GM23338 (cell line): ENCODE results near the gene PRSS21. TPM values are rescaled to one million over a fixed set of nuclear protein-coding genes. Genes with fewer than 3 reads are reported as not detected.

Experiments used
- ATAC-seq: fragments of 200-7000 bp; cut with Tn5 transposase; 3 replicates; pipeline ENCODE4 v1.9.1; 2020
- DNase-seq: peaks from one replicate; pipeline ENCODE4 v3.0.0-alpha.2; 2015; ENCODE audit warnings: low spot score
- H2AFZ ChIP-seq: fragments of 200-600 bp; sonication (generic); 2 replicates; pipeline ENCODE4 v1.8.0; 2016; ENCODE audit warnings: antibody characterized with exemption, mild to moderate bottlenecking, moderate library complexity
- H3F3A ChIP-seq: fragments of 200-600 bp; sonication (generic); replicated peaks from 2 replicates; pipeline ENCODE4 v1.8.0; 2017; ENCODE audit warnings: antibody characterized with exemption, mixed run types, low read depth
- H3K27ac ChIP-seq: fragments of 200-600 bp; sonication (generic); 2 replicates; pipeline ENCODE4 v1.6.1; 2016; ENCODE audit warnings: low read depth
- H3K27me3 ChIP-seq: fragments of 200-600 bp; sonication (generic); 2 replicates; pipeline ENCODE4 v1.8.0; 2016; ENCODE audit warnings: mild to moderate bottlenecking, mixed run types, moderate library complexity; ENCODE audit not compliant: insufficient read depth
- H3K36me3 ChIP-seq: fragments of 200-600 bp; sonication (generic); 2 replicates; pipeline ENCODE4 v1.8.0; 2016; ENCODE audit warnings: mild to moderate bottlenecking; ENCODE audit not compliant: insufficient read depth
- H3K4me1 ChIP-seq: fragments of 200-600 bp; sonication (generic); 2 replicates; pipeline ENCODE4 v1.8.0; 2016; ENCODE audit warnings: mild to moderate bottlenecking, moderate library complexity; ENCODE audit not compliant: insufficient read depth
- H3K4me2 ChIP-seq: fragments of 200-600 bp; sonication (generic); 2 replicates; pipeline ENCODE4 v1.7.1; 2017; ENCODE audit warnings: mixed run types
- H3K4me3 ChIP-seq: fragments of 200-600 bp; sonication (generic); 2 replicates; pipeline ENCODE4 v1.6.1; 2016; ENCODE audit warnings: mixed run types
- H3K79me2 ChIP-seq: fragments of 200-600 bp; sonication (generic); replicated peaks from 2 replicates; pipeline ENCODE4 v1.8.0; 2017; ENCODE audit warnings: mild to moderate bottlenecking; ENCODE audit not compliant: insufficient read depth
- H3K9me2 ChIP-seq: fragments of 200-600 bp; sonication (generic); 2 replicates; pipeline ENCODE4 v1.8.0; 2017; ENCODE audit not compliant: insufficient read depth
- H4K20me1 ChIP-seq: fragments of 200-600 bp; sonication (generic); replicated peaks from 2 replicates; pipeline ENCODE4 v1.8.0; 2017; ENCODE audit warnings: mild to moderate bottlenecking; ENCODE audit not compliant: insufficient read depth
- H3K27ac Mint-ChIP-seq: 2 replicates; pipeline ENCODE4 v1.8.0; 2020; ENCODE audit warnings: inconsistent platforms, mild to moderate bottlenecking, moderate library complexity, mixed read lengths
- H3K27me3 Mint-ChIP-seq: 3 replicates; pipeline ENCODE4 v1.8.0; 2022; ENCODE audit warnings: low read depth, mild to moderate bottlenecking, moderate library complexity, mixed read lengths, inconsistent platforms; ENCODE audit not compliant: insufficient read depth, poor library complexity
- H3K36me3 Mint-ChIP-seq: 3 replicates; pipeline ENCODE4 v1.8.0; 2021; ENCODE audit warnings: low read depth, mild to moderate bottlenecking, inconsistent platforms, moderate library complexity, mixed read lengths
- H3K4me1 Mint-ChIP-seq: 3 replicates; pipeline ENCODE4 v1.8.0; 2020; ENCODE audit warnings: mild to moderate bottlenecking, inconsistent platforms, mixed read lengths
- H3K4me3 Mint-ChIP-seq: 3 replicates; pipeline ENCODE4 v1.8.0; 2021; ENCODE audit warnings: moderate library complexity, mild to moderate bottlenecking, inconsistent platforms, mixed read lengths
- H3K9me3 Mint-ChIP-seq: 3 replicates; pipeline ENCODE4 v1.8.0; 2020; ENCODE audit warnings: moderate library complexity, mild to moderate bottlenecking, inconsistent platforms, mixed read lengths
- CREB1 ChIP-seq: fragments of 250-450 bp; sonication (Bioruptor Pico); IDR thresholded peaks from 2 replicates; pipeline ENCODE4 v1.5.0; 2020; ENCODE audit warnings: low read depth, mild to moderate bottlenecking, moderate library complexity
- CTCF ChIP-seq, 2 experiments: fragments of 200-600 bp in 1 of 2; sonication (generic) in 1 of 2; conservative IDR thresholded peaks; 2 replicates each; pipeline versions ENCODE4 v1.5.1 to v1.6.1; 2016 to 2017; ENCODE audit warnings: antibody characterized with exemption in 2 of 2, low read depth in 2 of 2, mild to moderate bottlenecking in 2 of 2, moderate library complexity in 1 of 2
- EZH2phosphoT487 ChIP-seq: fragments of 200-600 bp; sonication (generic); IDR thresholded peaks from one replicate; pipeline ENCODE4 v1.8.1; 2018; ENCODE audit warnings: antibody characterized with exemption; ENCODE audit not compliant: unreplicated experiment
- POLR2AphosphoS5 ChIP-seq: IDR thresholded peaks from 2 replicates; pipeline ENCODE4 v1.6.1; 2016; ENCODE audit warnings: antibody characterized with exemption, low read depth
- REST ChIP-seq: IDR thresholded peaks from one replicate; pipeline ENCODE4 v1.6.1; 2018; ENCODE audit warnings: antibody characterized with exemption; ENCODE audit not compliant: unreplicated experiment
- ZNF331 ChIP-seq: fragments of 250-450 bp; sonication (Bioruptor Pico); IDR thresholded peaks from 2 replicates; pipeline ENCODE4 v1.5.0; 2020; ENCODE audit warnings: low read depth, mild to moderate bottlenecking, moderate library complexity
- polyA plus RNA-seq: library from polyadenylated mRNA; unstranded; fragments of >200 nt; fragmentation: Nextera tagmentation; extraction: Ambion mirVana; gene quantifications from 2 replicates; pipeline ENCODE4 v1.2.1, GENCODE V29; 2016
- total RNA-seq: library from RNA; depleted of rRNA; stranded (reverse); fragments of >200 nt; shearing (Covaris generic); gene quantifications from 2 replicates; pipeline ENCODE4 v1.2.3, GENCODE V29; 2014

Gene PRSS21
- total and polyA plus RNA-seq, 2 experiments from 2014 or later: 2.4 to 3.1 TPM

GRCh38 chr16:2779151-2779920 lies 37.7 kb upstream of the PRSS21 start:
- peak overlapping the region; percentile 92 for H3K4me3 Mint-ChIP-seq
- no peak overlapping the region for H3K27ac Mint-ChIP-seq
- Histone ChIP-seq H3K4me3 (no peak overlapping the region), H3K36me3 (0 out of 2 replicates have a peak, but pooled peaks cover 3% of the 10 kb centered on the region), H3K27ac (no peak overlapping the region), H3K27me3 (peaks cover 6% of the 10 kb centered on the region), H4K20me1 (peaks cover 4% of the 10 kb centered on the region; the same call in 1 of the 2 replicates), H3K4me2 (no peak overlapping the region), H3K79me2 (peaks cover 25% of the 10 kb centered on the region), H3K4me1 (peaks cover 14% of the 10 kb centered on the region), H2AFZ (no peak overlapping the region), H3F3A (peaks cover 15% of the 10 kb centered on the region; the same call in 1 of the 2 replicates), H3K9me2 (no peaks in the 10 kb centered on the region)
- H3K36me3 Mint-ChIP-seq: peaks cover 16% of the 10 kb centered on the region
- no peak for DNase-seq
- peaks cover 22% of the 10 kb centered on the region for H3K4me1 Mint-ChIP-seq
- peaks cover 26% of the 10 kb centered on the region for H3K27me3 Mint-ChIP-seq
- TF ChIP-seq CTCF (conservative IDR thresholded peaks at IDR 0.05; ENCODE audit: low read depth in 2 of 2) (peak in 1 of 2 experiments; percentile 13; a peak in 1 of 4 replicates), CREB1 (CRISPR knock-in tag) (no peak), ZNF331 (no peak)
- no peaks in the 10 kb centered on the region; the same call in 1 of the 3 replicates for H3K9me3 Mint-ChIP-seq
- ATAC-seq: no peak

DNA sequence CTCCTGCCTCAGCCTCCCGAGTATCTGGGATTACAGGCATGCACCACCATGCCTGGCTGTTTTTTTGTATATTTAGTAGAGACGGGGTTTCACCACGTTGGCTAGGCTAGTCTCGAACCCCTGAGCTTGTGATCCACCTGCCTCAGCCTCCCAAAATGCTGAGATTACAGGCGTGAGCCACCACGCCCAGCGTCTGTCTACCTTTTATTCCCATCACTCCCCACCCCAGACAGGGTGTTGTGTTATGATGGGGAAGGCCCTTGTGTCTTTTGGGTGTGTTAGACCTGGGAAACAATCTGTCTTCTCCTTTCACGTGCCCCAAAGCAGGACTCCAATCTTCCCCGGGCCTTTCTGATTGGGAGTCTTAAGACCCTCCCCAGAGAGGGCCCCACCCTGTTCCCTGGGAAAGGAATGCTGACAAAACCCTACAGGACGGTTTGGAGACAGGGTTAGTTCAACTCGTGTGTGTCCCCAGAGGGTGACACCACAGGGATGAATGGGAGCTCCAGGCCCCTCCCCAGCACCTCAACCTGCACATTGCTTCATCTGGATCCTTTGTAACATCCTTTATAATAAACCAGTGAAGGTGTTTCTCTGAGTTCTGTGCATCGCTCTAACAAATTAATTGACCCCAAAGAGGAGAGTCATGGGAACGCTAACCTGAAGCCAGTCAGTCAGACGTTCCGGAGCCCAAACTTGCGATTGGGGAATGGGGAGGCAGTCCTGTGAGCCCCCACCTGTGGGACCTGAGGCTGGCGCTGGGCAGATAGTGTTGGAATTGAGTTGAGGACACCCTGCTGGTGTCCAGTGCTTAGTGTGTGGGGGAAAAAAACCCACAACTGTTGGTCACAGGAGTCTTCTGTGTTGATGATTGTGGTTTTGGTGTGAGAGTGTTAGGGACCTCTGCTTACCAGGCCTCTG lies 36.8 kb upstream of the PRSS21 start:
- H3K9me2 ChIP-seq: no peaks in the 10 kb centered on the region
- Mint-ChIP-seq H3K27ac (no peak overlapping the region), H3K27me3 (peaks cover 32% of the 10 kb centered on the region), H3K36me3 (peaks cover 9% of the 10 kb centered on the region), H3K4me3 (peak overlapping the region; percentile 46; the same call in 2 of the 3 replicates), H3K9me3 (no peaks in the 10 kb centered on the region; the same call in none of the 3 replicates), H3K4me1 (peaks cover 22% of the 10 kb centered on the region)
- ATAC-seq: no peak
- H3K4me3 ChIP-seq: no peak overlapping the region
- peaks cover 17% of the 10 kb centered on the region for H3K79me2 ChIP-seq
- H3K4me1 ChIP-seq: peaks cover 14% of the 10 kb centered on the region
- 0 out of 2 replicates have a peak, but pooled peaks cover 2% of the 10 kb centered on the region for H3K36me3 ChIP-seq
- no peak overlapping the region for H3K27ac ChIP-seq
- no peak overlapping the region for H3K4me2 ChIP-seq
- H3K27me3 ChIP-seq: peaks cover 15% of the 10 kb centered on the region
- no peak overlapping the region for H2AFZ ChIP-seq
- H3F3A ChIP-seq: 0 out of 2 replicates have a peak, but pooled peaks cover 11% of the 10 kb centered on the region
- peaks cover 4% of the 10 kb centered on the region; the same call in 1 of the 2 replicates for H4K20me1 ChIP-seq
- DNase-seq: no peak
- TF ChIP-seq REST (no peak), POLR2AphosphoS5 (no peak), EZH2phosphoT487 (no peak)
